Mesodermal cell (in vitro differentiated cells): Measurements from ENCODE around the gene RSPH10B2. TPM values are rescaled to one million over a fixed set of nuclear protein-coding genes. Genes with fewer than 3 reads are reported as not detected.
"Not testable (repeated sequence)": the region's sequence is repeated elsewhere in the genome, so short reads cannot be mapped to it uniquely, and the experiment has no call there.

Source experiments
- H3K27ac ChIP-seq: 2 replicates; pipeline ENCODE4 v1.7.0; 2013; ENCODE audit warnings: mild to moderate bottlenecking, low read depth, low read length, moderate library complexity; ENCODE audit not compliant: severe bottlenecking
- H3K36me3 ChIP-seq: 2 replicates; pipeline ENCODE4 v1.7.1; 2013; ENCODE audit warnings: mild to moderate bottlenecking, low read length, moderate library complexity; ENCODE audit not compliant: control insufficient read depth, insufficient read depth
- H3K4me1 ChIP-seq: one replicate; pipeline ENCODE4 v1.7.1; 2013; ENCODE audit warnings: mild to moderate bottlenecking, low read length; ENCODE audit not compliant: insufficient read depth, control insufficient read depth, poor library complexity, severe bottlenecking
- H3K4me3 ChIP-seq: 2 replicates; pipeline ENCODE4 v1.7.0; 2013; ENCODE audit warnings: low read length, control low read depth, mild to moderate bottlenecking; ENCODE audit not compliant: insufficient read depth, poor library complexity, severe bottlenecking; ENCODE audit errors: extremely low read depth
- H3K9me3 ChIP-seq: 2 replicates; pipeline ENCODE4 v1.7.1; 2013; ENCODE audit warnings: mild to moderate bottlenecking, low read length, moderate library complexity; ENCODE audit not compliant: control insufficient read depth
- WGBS, 2 experiments: methylation state at CpG; one replicate each; pipeline ENCODE4 v1.1.5; 2013; ENCODE audit warnings: missing lambda C conversion rate in 2 of 2; ENCODE audit not compliant: insufficient coverage in 2 of 2; 5-methylcytosine and 5-hydroxymethylcytosine counted together
- polyA plus RNA-seq, 2 experiments: library from polyadenylated mRNA; stranded (reverse); fragments of 50-300 nt; gene quantifications; one replicate each; pipeline ENCODE4 v1.2.3, GENCODE V29; 2013

The RSPH10B2 gene
- polyA plus RNA-seq (2013, experiment 1 of 2): 0.26 TPM
- polyA plus RNA-seq (2013, experiment 2 of 2): 0.46 TPM

GRCh38 chr7:6753964-6754363 is at the start of gene RSPH10B2:
TSS of gene RSPH10B2 (plus strand) at chr7:6754103. CDS start at chr7:6757678, 3,575 bp downstream.
- not testable (repeated sequence) for H3K4me3 ChIP-seq, H3K9me3 ChIP-seq, H3K27ac ChIP-seq, H3K4me1 ChIP-seq, H3K36me3 ChIP-seq
- 13% methylated on average over 8 of the region's 38 CpGs; no CpG with 5 or more reads in 1 of the 2 experiments for WGBS, 2 experiments

- H3K4me1 ChIP-seq: peaks cover 3% of the 10 kb centered on the region
Measured at GRCh38 chr7:6705959-6706665, 47.8 kb upstream of the RSPH10B2 start.

GRCh38 chr7:6706666-6707407 is 47.1 kb upstream of the RSPH10B2 start, which contains the start of gene ZNF12:
TSS of gene ZNF12 (minus strand) at chr7:6706947. CDS start at chr7:6705173, 1,774 bp downstream.
- peaks cover 3% of the 10 kb centered on the region for H3K4me1 ChIP-seq
- peak within 1 kb of the TSS; percentile 86 for H3K4me3 ChIP-seq
- WGBS, 2 experiments: 5 to 6% methylated on average over 55 to 61 of the region's 65 CpGs
- peaks cover 41% of the 10 kb centered on the region for H3K9me3 ChIP-seq
- H3K27ac ChIP-seq: peak within 1 kb of the TSS; percentile 93
- peaks cover 35% of the 10 kb centered on the region for H3K36me3 ChIP-seq

More at GRCh38 chr7:6705959-6706665, 47.8 kb upstream of the RSPH10B2 start:
- Histone ChIP-seq H3K9me3 (peaks cover 46% of the 10 kb centered on the region), H3K36me3 (peaks cover 42% of the 10 kb centered on the region), H3K27ac (peak overlapping the region; percentile 93), H3K4me3 (peak overlapping the region; percentile 86)
- WGBS, 2 experiments: 2% methylated on average over 39 to 43 of the region's 47 CpGs

GRCh38 chr7:6708304-6708703 is 45.6 kb upstream of the RSPH10B2 start:
- Histone ChIP-seq H3K4me3 (no peak overlapping the region), H3K36me3 (peaks cover 24% of the 10 kb centered on the region), H3K27ac (no peak overlapping the region), H3K4me1 (peaks cover 3% of the 10 kb centered on the region), H3K9me3 (peaks cover 30% of the 10 kb centered on the region)
- 93 to 96% methylated on average over 3 of the region's 3 CpGs for WGBS, 2 experiments

- H3K4me1 ChIP-seq: peaks cover 3% of the 10 kb centered on the region
- WGBS, 2 experiments: 91 to 100% methylated on average over 3 to 4 of the region's 6 CpGs
- no peak overlapping the region for H3K4me3 ChIP-seq
- H3K36me3 ChIP-seq: peaks cover 9% of the 10 kb centered on the region
- H3K9me3 ChIP-seq: peaks cover 15% of the 10 kb centered on the region
- H3K27ac ChIP-seq: no peak overlapping the region
Measured at GRCh38 chr7:6709808-6710207, 44.1 kb upstream of the RSPH10B2 start.

GRCh38 chr7:6714360-6714759 is 39.5 kb upstream of the RSPH10B2 start:
- no peak overlapping the region for H3K27ac ChIP-seq
- H3K36me3 ChIP-seq: no peaks in the 10 kb centered on the region
- 86 to 92% methylated on average over 2 to 5 of the region's 5 CpGs for WGBS, 2 experiments
- no peak overlapping the region for H3K4me3 ChIP-seq
- no peaks in the 10 kb centered on the region for H3K4me1 ChIP-seq
- no peaks in the 10 kb centered on the region for H3K9me3 ChIP-seq

- H3K36me3 ChIP-seq, H3K4me1 ChIP-seq, H3K27ac ChIP-seq, H3K4me3 ChIP-seq, H3K9me3 ChIP-seq: not testable (repeated sequence)
- 87 to 95% methylated on average over 5 to 6 of the region's 9 CpGs for WGBS, 2 experiments
Measured at GRCh38 chr7:6715898-6716297, 38.0 kb upstream of the RSPH10B2 start.

GRCh38 chr7:6718124-6718523 is 35.8 kb upstream of the RSPH10B2 start:
- Histone ChIP-seq H3K4me1 (no peaks in the 10 kb centered on the region), H3K4me3 (no peak overlapping the region), H3K9me3 (no peaks in the 10 kb centered on the region), H3K27ac (no peak overlapping the region), H3K36me3 (no peaks in the 10 kb centered on the region)
- WGBS, 2 experiments: 66 to 77% methylated on average over 4 to 6 of the region's 6 CpGs

- 75 to 92% methylated on average over 2 of the region's 4 CpGs for WGBS, 2 experiments
- not testable (repeated sequence) for H3K4me1 ChIP-seq, H3K27ac ChIP-seq, H3K9me3 ChIP-seq, H3K36me3 ChIP-seq, H3K4me3 ChIP-seq
Measured at GRCh38 chr7:6724351-6724750, 29.6 kb upstream of the RSPH10B2 start.

GRCh38 chr7:6725003-6725402 is 28.9 kb upstream of the RSPH10B2 start:
- WGBS, 2 experiments: 96 to 98% methylated on average over 3 to 6 of the region's 10 CpGs
- no peak overlapping the region for H3K27ac ChIP-seq
- no peaks in the 10 kb centered on the region for H3K9me3 ChIP-seq
- H3K4me1 ChIP-seq: no peaks in the 10 kb centered on the region
- H3K36me3 ChIP-seq: no peaks in the 10 kb centered on the region
- no peak overlapping the region for H3K4me3 ChIP-seq

- H3K9me3 ChIP-seq, H3K4me1 ChIP-seq, H3K27ac ChIP-seq, H3K4me3 ChIP-seq, H3K36me3 ChIP-seq: not testable (repeated sequence)
- WGBS, 2 experiments: 92 to 94% methylated on average over 3 to 5 of the region's 5 CpGs
Measured at GRCh38 chr7:6726341-6726740, 27.6 kb upstream of the RSPH10B2 start.
